SH-SY5Y (cell line): Measurements from ENCODE around the gene SYNGR1.

Experiments used
- GATA2 ChIP-seq: IDR thresholded peaks from 2 replicates; pipeline ENCODE4 v1.6.1; 2011; ENCODE audit warnings: mild to moderate bottlenecking, low read depth, low read length
- GATA3 ChIP-seq: IDR thresholded peaks from 2 replicates; pipeline ENCODE4 v1.6.1; 2011; ENCODE audit warnings: low read depth, mild to moderate bottlenecking, low read length, moderate library complexity

The SYNGR1 gene

DNA sequence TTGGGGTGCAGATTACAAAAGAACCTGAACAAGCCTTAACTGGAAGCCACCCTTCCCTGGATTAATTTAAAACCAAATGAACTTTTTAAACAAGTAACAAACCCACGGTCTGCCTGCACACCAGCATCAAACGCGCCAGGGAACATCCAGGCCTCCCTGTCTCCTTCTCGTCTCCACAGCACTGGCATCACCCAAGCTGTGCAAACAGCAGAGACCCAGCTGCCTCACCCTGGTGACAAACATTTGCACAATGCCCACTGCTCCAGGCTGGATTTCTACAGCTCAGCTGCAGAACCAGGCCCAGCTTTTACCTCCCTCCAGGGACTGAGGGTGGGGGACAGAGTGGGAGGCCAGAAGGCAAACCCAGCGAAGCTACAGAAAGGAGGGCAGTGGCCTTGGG, 37.4 kb upstream of the SYNGR1 start:
- TF ChIP-seq GATA3: no peak
- no peak for TF ChIP-seq GATA2

DNA sequence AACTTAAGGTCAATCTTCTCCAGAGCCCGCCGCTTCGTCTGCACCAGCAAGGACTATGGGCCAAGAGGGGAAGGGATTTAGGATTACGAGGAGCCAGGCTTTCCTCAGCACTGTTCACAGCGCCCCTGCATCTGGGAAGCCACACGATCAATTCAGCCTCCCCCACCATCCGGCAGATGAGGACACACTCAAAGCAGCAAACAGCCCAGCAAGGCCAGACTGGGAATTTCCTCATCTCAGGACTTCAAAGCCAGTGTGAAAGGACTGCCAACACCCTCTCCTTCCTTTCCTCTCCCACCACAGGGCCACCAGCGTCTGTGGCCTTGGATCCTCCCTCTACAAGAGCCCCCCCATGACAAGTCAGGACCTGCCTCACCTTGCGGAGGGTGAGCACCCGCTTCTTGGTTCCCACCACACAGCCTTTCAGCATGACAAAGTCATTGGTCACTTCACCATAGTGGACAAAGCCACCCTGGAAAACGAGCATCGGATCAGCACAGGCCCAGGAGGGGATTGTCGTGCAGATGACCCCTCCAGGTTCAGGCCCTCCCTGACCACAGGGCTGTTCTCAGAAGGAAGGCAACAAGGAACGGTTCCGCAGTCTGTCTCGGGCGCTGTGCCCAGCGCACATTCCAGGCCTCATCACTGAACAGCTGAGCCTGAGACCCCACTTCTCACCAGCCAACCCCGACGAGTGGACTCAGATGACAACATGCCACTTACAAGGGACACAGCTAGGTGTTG, 36.4 kb upstream of the SYNGR1 start:
- TF ChIP-seq GATA3 (no peak), GATA2 (no peak)

DNA sequence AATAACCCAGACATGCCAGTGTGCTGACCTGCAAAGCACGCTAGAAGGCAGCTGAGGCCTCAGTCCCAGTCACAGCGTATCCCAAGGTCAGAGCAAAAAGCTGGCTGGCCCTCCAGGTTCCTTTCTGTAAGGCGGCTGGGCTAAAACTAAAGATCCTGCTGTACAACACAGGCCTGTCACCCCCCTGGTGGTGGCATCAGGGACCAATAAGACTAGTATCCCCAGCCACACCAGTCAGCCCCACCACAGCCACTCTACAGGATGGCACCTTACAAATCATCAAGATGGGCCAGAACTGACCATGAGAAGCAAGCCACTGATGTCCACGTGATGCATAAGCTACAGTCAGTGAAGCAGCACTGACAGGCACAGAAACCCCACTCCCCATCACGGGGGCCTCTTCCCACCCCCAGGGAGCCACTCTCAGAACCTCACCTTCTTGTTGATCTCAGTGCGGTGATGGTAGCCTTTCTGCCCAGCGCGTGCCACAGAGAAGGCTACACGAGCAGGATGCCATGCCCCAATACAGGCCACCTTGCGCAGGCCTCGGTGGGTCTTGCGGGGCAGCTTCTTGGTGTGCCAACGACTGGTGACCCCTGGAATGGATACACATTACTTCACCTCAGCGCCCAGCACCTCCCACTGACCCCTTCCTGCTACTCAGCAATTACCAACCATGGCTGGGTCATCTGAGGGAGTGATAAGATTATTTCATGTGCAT, 35.4 kb upstream of the SYNGR1 start:
- no peak for TF ChIP-seq GATA3
- no peak for TF ChIP-seq GATA2

DNA sequence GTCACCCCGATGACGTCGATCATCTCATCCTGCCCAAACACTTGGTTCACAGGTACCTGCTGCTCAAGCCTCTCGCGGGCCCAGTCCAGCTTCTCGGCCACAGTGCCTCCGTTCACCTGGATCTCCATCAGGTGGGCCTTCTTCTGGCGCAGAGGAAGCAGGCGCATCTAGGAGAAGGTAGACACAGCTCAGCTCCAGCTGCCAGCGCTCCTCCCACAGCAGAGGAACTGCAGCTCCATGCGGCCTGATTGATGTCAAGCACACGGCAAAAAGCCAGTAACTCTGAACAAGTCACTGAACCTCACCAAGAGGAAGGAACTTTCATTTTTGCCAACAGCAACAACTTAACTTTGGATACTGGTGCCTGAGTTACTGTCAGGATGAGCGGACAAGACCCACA, 34.4 kb upstream of the SYNGR1 start:
- TF ChIP-seq GATA3 (no peak), GATA2 (no peak)

DNA sequence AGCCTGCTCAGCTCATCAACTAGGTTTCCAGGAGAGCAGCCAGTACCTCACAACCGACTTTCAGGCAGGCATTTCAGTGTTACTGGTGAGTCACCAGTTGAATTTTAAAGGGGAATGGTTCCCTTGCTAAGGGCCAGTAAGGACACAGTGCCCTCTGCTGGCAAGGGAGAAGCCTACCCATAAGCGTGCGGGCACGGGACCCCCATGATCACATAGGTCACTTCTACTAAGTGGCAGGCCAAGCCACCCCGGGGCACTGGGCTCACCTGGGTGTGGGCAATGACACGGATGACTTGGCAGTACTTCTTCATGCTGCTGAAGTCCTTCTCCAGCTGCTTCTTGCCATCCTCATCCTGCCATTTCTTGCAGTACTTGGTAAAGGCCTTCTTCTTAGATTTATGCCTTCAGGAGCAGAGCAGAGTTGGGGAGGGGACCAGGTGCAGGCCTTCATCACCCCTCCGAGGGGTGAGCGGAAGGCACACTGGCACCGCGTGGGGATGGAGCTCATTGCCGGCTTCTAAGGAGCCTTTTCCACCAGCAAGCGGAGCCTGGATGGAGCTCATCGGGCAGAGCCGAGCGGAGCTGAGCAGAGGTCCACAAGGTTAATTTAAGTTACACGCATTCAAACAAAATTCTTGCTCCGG, 33.2 kb upstream of the SYNGR1 start:
- no peak for TF ChIP-seq GATA3
- TF ChIP-seq GATA2: no peak

DNA sequence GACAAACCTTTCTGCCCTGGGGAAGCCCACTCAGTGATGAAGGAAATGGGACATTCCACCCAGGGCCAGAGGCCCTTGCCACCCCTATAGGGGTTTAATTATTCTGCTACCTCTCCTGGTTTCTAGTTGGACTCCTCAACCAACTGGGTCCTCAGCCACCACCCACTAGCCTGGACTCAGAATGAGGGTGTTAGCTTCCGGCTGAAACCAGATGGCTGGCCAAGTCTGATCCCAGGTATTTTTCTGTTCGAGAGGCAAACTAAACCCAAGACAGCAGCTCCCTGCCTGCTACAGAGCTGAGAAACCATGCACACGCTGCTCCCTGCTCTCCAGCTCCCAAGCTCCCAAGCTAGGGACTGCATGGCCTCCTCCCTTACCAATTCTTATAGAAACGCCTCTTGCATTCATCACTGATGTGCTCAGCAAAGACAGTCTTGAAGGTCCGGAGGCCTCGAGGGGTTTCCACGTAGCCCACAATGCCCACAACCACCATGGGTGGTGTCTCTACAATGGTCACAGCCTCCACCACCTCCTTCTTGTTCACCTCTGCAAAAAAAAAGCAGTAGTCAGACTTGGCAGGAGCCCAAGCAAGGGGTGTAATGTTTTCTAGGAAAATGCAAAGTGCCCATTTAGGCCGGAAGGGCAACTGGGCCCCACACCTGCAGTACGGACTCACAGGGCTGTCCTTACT, 32.6 kb upstream of the SYNGR1 start:
- TF ChIP-seq GATA2 (no peak), GATA3 (no peak)

DNA sequence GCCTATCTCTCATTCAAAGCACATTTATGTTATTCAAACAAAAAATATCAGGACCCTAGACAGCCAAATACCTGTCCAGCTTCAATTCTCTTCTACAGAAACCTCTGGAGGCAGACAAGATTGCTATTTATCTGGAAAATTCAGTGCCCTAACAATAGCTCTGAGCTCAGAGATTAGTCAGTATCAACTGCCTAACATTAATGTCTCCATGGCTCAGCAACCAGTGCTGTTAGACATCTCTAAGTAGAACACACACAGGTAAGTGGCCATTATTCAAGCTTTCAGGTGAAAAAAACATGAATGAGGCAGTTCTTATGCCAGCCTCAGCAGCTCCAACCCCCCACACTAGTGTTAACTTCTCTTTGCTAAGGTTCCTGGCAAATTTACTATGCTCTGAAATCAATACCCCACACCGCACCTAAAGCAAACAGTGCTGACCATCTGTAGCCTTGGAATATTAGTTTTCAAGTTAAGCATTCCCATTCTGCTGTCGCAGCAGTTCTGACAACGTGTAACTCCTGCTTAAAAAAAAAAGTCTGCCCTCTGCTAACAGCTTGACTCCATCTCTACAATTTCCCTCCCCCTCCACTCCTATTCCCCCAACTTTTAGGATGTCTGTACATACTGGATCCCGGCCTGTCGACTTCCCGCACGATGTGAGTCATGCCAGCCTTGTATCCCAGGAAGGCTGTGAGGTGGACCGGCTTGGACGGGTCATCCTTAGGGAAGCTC, 31.9 kb upstream of the SYNGR1 start:
- no peak for TF ChIP-seq GATA2

DNA sequence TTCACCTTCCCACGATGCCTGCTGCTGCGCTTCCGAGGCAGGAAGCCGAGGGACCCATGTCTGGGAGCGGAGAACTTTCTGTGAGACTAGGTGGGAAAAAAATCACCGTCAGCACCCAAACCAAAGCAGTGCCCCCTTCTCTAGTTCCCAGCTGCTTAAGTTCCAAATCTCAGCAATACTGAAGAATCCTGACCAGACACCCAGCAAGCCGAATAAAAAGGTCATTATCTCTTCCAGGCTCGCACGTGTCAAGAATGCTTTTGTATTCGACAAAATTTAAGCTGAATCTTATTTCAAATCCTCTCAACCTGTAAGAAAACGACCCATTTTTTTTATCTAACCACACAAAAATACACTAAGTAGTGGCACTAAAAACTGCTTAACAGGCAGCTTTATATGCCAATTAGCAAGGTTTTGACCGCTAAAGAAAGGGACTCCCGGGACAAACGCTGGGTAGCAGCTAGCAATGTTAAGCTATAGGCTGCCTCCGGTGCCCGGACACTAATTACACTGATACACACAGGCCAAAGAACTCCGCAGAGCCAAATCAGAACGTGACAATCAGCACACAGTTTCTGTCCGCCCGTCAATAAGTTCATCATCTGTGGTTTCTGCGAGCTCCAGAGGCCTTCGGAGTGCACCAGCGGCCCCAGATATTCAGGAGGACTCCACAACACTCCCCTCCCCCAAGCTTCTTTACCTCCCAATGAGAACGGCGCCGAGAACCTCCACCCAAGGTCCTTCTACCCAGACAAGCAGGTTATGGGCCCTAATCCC, 31.1 kb upstream of the SYNGR1 start:
- no peak for TF ChIP-seq GATA2

DNA sequence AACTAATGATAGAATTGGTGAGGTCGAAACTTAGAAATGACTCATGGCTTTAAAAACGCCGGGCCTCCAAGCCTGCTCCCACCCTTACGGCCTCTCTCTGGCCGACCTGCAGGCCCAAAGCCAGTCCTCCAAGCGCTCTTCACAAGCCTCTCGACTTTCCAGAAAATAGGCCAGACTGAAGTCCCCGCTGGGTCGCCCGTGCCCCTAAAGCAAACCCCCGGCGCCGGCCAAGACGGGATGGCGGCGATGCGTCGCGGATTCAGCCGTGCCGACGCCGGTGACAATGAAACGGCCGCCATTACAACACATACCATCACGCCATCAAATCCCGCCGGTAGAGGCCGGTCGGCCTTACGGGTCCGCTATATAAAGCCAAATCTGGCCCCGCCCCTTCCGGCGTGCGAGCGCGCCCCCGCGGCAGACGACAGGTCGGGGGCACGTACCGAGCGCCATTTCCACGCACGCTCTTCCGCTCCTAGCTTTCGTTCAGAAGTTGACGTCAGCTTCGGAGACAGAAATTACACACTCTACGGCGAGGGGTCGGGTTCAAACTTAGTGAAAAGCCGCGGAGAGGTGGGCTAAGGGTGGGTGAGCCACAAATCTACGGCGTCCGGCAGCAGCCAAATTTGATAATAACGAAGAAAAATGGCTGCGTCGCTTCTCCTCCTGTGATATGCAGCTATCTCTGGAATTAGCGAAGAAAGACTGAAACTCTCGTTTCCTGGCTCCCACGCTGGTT, 30.3 kb upstream of the SYNGR1 start, which contains the start of gene RPL3:
TSS of gene RPL3 (minus strand) at position 340 of the 739 bp plus-strand sequence. CDS start at position 314, 26 bp downstream.
- no peak for TF ChIP-seq GATA3
- no peak for TF ChIP-seq GATA2

DNA sequence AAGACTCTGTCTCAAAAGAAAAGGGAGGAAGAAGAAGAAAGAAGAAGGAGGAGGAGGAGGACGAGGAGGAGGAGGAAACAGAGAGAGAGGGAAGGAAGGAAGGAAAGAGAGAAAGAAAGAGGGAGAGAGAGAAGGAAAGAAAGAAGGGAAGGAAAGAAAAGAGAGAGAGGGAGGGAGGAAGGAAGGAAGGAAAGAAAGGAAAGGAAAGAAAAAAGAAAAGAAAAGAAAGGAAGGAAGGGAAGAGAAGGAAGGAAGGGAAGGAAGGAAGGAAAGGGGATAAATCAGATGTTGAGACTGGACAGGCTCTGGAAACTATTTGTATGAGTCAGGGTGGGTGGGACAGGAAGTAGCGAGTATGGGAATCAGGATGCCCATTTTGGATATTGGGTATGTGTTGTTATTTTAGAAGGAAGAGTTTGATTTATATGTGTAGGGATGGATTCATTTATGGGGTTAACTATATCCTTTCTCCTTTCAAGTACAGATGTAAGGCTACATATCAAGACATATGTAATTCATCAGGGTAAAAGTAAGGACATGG, 24.3 kb upstream of the SYNGR1 start:
- no peak for TF ChIP-seq GATA2
- no peak for TF ChIP-seq GATA3

DNA sequence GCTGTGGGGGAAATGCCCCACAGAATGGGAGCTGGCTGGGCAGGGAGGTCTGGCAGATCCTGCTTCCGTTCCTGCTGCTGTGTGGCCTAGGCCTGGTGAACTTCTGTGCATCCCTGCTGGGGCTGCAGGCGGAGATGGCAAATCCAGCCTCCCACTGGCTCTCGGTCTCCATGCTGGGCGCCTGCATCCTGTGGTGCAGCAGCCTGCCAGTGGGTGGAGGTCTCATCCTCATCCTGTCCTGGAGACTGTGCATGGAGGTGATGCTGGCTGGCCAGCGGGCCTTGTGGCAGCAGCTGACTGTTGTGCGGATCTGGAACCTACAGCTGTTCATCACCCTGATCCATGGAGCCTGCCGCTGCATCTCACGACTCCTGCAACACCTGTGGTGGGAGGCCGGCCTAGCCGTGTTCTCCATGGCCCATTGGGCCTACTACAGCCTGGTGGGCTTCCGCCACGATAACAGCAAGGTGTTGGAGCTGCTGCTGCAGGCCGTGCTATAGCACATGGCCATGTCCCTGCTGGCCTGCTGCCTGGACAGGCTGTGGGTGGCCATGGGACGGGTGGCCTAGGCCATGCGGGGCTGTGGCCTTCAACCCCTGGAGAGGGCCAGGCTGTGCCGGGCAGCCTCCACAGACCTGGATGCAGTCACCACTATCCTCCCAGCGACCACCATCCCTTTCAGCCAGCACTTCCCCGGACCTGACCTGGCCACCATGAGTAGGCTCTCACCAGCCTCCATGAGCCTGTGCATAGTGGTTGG, 21.6 kb upstream of the SYNGR1 start:
- TF ChIP-seq GATA3 (no peak), GATA2 (no peak)
